ENCODE data around the gene JAK1.

JAK1 gene

DNA sequence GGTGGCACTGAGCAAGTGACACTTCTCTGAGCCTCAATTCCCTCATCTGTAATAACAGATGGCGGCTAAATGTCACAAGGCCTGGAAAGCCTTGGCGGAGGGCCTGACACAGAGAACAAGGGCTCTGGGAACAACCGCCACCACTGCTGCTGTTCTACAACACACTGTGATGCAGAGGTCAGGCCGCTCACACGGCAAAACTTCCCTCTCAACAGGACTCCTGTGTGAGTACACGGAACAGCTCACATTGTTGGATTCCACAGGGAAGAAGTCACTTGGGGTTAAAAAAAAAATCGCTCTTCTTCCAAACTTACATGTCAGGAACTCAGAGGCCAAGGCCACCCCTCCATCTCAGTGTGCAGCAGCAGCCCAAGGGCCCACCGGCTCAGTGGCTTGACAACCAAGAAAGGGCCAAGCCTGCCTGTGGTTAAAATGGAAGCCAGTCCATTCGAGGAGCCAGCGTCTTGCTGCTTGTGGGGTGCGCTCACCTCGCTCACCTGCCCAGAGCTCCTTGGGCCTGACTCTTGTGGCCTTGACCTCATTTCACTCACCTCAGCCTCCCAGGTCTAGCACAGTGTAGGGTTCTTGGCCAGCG, 120.4 kb downstream of the JAK1 start:
- no peak for DNase-seq (ENCODE audit: low read depth)
- TF ChIP-seq, protein P1, sequence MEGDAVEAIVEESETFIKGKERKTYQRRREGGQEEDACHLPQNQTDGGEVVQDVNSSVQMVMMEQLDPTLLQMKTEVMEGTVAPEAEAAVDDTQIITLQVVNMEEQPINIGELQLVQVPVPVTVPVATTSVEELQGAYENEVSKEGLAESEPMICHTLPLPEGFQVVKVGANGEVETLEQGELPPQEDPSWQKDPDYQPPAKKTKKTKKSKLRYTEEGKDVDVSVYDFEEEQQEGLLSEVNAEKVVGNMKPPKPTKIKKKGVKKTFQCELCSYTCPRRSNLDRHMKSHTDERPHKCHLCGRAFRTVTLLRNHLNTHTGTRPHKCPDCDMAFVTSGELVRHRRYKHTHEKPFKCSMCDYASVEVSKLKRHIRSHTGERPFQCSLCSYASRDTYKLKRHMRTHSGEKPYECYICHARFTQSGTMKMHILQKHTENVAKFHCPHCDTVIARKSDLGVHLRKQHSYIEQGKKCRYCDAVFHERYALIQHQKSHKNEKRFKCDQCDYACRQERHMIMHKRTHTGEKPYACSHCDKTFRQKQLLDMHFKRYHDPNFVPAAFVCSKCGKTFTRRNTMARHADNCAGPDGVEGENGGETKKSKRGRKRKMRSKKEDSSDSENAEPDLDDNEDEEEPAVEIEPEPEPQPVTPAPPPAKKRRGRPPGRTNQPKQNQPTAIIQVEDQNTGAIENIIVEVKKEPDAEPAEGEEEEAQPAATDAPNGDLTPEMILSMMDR (IDR thresholded peaks at IDR 0.05; ENCODE audit: control insufficient read depth, extremely low read depth, insufficient read depth): no peak
- no peak overlapping the region for H3K4me3 ChIP-seq (ENCODE audit: low read depth, low read length)

DNA sequence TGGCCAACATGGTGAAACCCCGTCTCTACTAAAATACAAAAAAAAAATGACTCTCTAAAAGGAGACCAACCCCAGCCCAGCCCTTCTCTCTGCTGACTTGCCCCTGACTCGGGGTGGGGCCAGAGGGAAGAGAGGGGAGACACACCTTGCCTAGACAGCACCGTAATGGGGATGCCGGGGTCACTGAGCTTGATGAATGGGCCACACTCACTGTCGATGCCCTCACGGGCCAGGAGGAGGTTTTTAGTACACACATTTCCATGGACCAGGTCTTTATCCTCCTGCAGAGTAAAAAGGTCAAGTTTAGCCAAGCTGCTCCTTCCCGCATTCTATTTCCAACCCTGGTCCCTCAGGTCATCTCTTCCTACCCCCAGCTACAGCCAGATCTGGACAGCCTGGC, 121.7 kb downstream of the JAK1 start:
- DNase-seq (ENCODE audit: low read depth): no peak
- no peak overlapping the region for H3K4me3 ChIP-seq (ENCODE audit: low read depth, low read length)
- TF ChIP-seq, protein P1 (IDR thresholded peaks at IDR 0.05; ENCODE audit: control insufficient read depth, extremely low read depth, insufficient read depth): no peak

DNA sequence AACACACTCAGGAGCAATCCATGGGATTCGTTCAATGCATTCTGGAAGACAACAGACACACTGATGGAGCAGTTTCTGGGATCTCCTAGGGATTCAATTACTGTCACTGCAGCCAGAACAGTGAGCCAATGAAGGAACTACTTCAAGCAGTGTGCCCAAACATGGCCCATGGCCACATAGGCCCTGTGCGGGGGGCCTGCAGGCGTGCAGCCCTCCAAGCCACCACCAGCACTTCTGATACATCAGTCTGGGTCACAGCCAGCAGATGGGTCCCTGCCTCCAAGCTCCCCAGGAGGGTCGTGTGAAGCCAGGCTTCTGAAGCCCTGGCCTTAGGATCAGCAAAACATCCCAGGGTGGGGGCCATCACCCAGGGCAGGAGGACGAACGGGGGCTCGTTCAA, 122.2 kb downstream of the JAK1 start:
- no peak for DNase-seq (ENCODE audit: low read depth)
- no peak overlapping the region for H3K4me3 ChIP-seq (ENCODE audit: low read depth, low read length)
- TF ChIP-seq, protein P1 (IDR thresholded peaks at IDR 0.05; ENCODE audit: control insufficient read depth, extremely low read depth, insufficient read depth): no peak

DNA sequence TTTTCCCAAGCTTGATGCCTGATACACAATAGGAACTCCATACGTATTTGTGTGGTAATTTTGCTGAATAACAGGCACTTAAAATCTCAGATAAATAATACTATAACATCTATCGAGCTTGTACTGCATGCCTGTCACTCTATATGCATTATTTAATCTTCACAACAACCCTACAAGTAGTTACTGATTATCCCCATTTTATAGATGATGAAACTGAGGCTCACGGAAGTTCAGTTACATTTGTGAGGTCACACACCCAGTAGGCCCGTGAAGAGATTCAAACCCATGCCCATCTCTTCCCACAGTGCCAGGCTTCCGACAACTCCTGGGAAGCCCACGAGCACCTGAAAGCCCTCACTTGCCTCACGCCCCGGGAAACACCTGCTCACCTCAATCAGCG, 122.7 kb downstream of the JAK1 start:
- no peak for DNase-seq (ENCODE audit: low read depth)
- TF ChIP-seq, protein P1 (IDR thresholded peaks at IDR 0.05; ENCODE audit: control insufficient read depth, extremely low read depth, insufficient read depth): no peak
- no peak overlapping the region for H3K4me3 ChIP-seq (ENCODE audit: low read depth, low read length)

DNA sequence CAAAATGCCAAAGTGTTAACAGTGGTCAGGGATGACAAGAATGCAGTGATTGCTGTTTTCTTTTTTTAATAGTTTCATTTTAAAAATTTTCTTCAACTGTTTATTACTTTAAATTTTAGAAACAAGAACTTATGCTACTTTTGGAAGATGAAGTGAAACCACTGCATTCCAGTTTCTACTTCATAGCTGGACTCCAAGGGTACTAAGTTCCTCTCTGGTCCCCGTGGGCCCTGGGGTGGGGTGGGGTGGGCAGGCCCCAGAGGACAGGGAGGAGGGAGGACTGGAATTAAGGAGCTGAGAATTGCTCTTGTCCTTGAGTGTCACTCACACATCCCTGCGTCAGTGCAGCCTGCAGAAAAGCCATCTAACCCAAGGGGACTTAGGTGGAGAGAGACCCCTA, 124.1 kb downstream of the JAK1 start:
- TF ChIP-seq, protein P1 (IDR thresholded peaks at IDR 0.05; ENCODE audit: control insufficient read depth, extremely low read depth, insufficient read depth): no peak
- DNase-seq (ENCODE audit: low read depth): no peak
- H3K4me3 ChIP-seq (ENCODE audit: low read depth, low read length): no peak overlapping the region

DNA sequence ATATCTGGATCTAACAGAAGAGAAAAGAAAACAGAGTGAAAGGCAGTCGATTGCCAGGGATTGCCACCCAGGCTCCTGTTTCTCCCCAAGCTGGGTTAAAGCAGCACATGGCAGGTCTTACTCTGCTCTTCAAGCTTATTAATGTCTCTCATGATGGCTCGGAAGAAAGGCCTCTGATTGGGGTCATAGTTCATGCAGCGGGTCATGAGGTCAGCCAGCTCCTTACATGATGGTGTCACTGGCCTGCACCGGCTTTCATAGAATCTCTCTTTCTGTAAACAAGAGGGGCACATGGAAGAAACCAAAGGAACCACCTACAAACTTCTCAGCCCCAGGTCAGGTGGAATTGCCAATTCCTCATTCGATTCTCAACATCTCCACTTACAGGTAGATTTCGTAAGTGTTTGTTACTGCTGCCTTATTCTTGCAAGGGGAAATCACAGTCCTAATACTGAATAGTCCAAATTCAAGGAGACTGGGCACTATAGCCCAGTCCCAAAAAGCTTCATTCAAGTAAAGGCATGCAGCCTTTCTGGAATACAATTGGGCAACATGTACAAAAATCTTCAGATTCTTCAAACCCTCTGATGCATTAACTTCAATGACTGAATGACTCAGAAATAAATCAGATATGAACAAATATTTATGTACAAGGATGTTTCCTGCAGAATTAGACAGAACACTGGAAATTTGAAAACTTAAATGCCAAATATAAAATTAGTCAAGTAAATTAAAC, 124.9 kb downstream of the JAK1 start:
- no peak for DNase-seq (ENCODE audit: low read depth)
- TF ChIP-seq, protein P1 (IDR thresholded peaks at IDR 0.05; ENCODE audit: control insufficient read depth, extremely low read depth, insufficient read depth): no peak
- H3K4me3 ChIP-seq (ENCODE audit: low read depth, low read length): no peak overlapping the region
